Measurements from ENCODE around the gene ANKS1B.

The ANKS1B gene

DNA sequence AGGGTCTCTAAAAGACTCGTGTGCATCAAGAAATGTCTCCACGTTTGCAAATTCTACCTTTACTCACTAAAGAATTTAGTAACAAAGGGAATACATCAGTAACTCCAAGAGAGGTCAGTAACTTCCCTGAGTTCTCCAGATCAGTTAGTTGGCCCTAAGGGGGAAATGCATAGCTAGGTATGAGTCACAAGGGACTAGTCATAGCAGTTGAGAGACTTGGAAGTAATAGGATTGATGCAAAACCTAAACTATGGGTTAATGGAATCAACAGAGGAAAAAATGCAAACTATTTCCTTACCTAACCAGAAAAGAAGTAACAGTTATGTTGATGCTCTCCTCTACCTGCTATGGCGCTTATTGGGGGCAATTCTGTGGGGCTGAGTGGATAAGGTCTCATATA, 486.0 kb downstream of the ANKS1B start:
- H3K4me3 ChIP-seq (ENCODE audit: control insufficient read depth, low read depth, low read length), result no peak overlapping the region
- TF ChIP-seq, protein P1, sequence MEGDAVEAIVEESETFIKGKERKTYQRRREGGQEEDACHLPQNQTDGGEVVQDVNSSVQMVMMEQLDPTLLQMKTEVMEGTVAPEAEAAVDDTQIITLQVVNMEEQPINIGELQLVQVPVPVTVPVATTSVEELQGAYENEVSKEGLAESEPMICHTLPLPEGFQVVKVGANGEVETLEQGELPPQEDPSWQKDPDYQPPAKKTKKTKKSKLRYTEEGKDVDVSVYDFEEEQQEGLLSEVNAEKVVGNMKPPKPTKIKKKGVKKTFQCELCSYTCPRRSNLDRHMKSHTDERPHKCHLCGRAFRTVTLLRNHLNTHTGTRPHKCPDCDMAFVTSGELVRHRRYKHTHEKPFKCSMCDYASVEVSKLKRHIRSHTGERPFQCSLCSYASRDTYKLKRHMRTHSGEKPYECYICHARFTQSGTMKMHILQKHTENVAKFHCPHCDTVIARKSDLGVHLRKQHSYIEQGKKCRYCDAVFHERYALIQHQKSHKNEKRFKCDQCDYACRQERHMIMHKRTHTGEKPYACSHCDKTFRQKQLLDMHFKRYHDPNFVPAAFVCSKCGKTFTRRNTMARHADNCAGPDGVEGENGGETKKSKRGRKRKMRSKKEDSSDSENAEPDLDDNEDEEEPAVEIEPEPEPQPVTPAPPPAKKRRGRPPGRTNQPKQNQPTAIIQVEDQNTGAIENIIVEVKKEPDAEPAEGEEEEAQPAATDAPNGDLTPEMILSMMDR (IDR thresholded peaks at IDR 0.05; ENCODE audit: control insufficient read depth, insufficient read depth, low read depth, low read length, missing control alignments), result no peak
- DNase-seq (ENCODE audit: low read depth), result peak; percentile 20

DNA sequence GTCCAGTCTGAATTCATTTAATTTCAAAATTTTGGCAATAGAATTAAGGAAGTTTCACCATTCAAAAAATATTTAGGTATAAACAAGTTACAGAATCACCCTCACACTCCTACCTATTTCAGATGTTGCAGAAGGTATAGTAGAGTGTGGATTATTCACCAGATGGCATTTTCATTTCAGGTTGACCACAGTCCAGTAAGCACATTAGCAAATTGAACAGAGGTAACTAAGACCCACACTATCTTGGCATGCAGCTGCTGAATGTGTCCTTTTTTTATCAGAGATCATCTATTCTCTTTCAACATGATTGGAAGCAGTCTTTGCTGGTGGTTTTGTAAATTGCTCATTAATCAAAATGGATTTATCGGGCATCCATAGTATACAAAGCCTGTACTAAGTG, 488.9 kb downstream of the ANKS1B start:
- TF ChIP-seq, protein P1 (IDR thresholded peaks at IDR 0.05; ENCODE audit: control insufficient read depth, insufficient read depth, low read depth, low read length, missing control alignments), result no peak
- no peak overlapping the region for H3K4me3 ChIP-seq (ENCODE audit: control insufficient read depth, low read depth, low read length)
- no peak for DNase-seq (ENCODE audit: low read depth)

DNA sequence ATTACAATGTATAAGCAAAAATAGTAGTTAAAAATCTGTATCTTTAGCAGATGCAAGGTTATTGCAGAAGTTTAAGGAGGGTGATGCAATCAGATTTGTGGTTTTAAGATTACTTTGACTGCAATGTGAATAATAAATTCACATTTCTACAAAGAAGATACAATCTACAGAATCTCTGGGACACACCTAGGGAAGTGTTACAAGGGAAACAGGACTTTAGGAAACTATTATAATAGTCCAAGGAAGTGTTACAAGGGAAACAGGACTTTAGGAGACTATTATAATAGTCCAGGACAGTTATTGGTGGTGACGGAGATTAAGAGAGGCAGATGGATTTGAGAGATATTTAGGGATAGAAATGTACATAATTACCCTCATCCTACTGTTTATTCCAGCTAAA, 491.5 kb downstream of the ANKS1B start:
- H3K4me3 ChIP-seq (ENCODE audit: control insufficient read depth, low read depth, low read length), result no peak overlapping the region
- TF ChIP-seq, protein P1 (IDR thresholded peaks at IDR 0.05; ENCODE audit: control insufficient read depth, insufficient read depth, low read depth, low read length, missing control alignments), result no peak
- DNase-seq (ENCODE audit: low read depth), result no peak

DNA sequence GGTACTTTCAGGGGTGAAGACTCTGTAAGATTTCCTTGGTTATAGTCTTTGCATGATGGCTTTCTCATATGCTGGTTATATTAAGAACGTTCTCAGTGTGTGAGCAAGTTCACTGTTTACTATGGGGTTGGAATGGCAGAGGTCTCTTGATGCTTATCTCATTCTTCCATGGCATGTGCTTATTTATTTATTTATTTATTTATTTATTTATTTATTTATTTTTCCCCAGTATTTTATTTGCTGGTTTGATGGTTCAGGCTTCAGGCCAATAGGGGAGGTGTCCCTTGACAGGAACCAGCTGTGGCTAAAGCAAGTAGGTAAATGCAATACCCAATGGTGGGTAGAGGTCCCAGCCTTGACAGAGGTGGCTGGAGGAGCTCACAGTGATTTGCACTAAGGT, 498.5 kb downstream of the ANKS1B start:
- H3K4me3 ChIP-seq (ENCODE audit: control insufficient read depth, low read depth, low read length), result no peak overlapping the region
- no peak for DNase-seq (ENCODE audit: low read depth)
- TF ChIP-seq, protein P1 (IDR thresholded peaks at IDR 0.05; ENCODE audit: control insufficient read depth, insufficient read depth, low read depth, low read length, missing control alignments), result no peak

DNA sequence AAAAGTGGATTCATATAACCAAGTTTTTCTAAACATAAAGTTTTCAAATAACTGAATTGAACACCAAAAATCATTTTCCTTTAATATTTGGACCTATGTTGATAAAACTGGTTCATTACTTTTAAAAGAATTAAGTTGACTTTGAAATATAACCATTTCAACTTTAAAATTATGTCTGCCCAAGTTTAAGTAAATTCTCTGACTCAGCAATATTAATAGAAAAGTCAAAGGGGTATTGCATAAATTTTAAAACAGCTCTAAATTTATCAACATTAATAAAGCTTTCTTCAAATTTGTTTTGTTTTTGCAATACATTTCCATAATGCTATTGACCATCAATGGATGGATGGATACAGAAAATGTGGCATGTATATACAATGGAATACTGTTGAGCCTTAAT, 505.6 kb downstream of the ANKS1B start:
- no peak for DNase-seq (ENCODE audit: low read depth)
- TF ChIP-seq, protein P1 (IDR thresholded peaks at IDR 0.05; ENCODE audit: control insufficient read depth, insufficient read depth, low read depth, low read length, missing control alignments), result no peak
- H3K4me3 ChIP-seq (ENCODE audit: control insufficient read depth, low read depth, low read length), result no peak overlapping the region

DNA sequence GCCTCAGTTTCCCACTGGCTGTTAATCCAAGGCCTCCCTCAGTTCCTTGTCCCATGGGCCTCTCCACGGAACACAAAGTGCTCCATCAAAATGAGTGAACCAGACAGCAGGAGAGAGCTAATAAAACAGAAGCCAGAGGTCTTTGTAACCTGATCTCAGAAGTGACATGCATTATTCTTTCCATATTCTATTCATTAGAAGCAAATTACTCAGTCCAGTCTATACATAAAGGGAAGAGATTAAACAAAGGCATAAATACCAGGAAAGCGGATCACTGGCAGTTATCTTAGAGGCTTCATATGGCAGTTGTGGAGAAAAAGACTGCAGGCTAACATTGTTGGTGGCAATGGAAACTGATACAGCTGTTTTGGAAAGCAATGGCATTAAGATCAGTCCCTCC, 507.8 kb downstream of the ANKS1B start:
- no peak overlapping the region for H3K4me3 ChIP-seq (ENCODE audit: control insufficient read depth, low read depth, low read length)
- no peak for DNase-seq (ENCODE audit: low read depth)
- TF ChIP-seq, protein P1 (IDR thresholded peaks at IDR 0.05; ENCODE audit: control insufficient read depth, insufficient read depth, low read depth, low read length, missing control alignments), result no peak

Measured in AG09309 (cell line).